Right kidney (tissue), 1 donor: Measurements from ENCODE around the gene SQSTM1.

Experiments
- DNase-seq: peaks from one replicate; pipeline ENCODE4 v3.0.0-alpha.2; 2016

The SQSTM1 gene

DNA sequence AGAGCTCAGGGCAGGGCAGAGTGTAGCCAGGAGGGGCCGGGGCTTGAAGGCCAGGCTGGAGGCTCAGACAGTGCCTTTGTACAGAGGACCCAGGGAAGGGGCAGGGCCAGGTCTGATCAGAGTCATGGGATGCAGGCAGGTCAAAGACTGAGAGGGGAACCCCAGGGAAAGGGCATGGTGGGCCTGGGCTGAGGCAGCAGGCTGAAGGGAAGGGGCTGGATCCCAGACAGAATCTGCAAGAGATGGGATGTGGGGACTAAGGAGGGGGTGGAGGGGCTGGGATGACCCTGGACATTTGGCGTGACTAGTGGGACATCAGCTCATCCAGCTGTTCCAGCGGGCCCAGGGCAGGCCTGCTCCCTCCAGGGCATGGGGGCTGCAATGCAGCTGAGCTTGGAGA lies 53.4 kb downstream of the SQSTM1 start:
- no peak for DNase-seq

DNA sequence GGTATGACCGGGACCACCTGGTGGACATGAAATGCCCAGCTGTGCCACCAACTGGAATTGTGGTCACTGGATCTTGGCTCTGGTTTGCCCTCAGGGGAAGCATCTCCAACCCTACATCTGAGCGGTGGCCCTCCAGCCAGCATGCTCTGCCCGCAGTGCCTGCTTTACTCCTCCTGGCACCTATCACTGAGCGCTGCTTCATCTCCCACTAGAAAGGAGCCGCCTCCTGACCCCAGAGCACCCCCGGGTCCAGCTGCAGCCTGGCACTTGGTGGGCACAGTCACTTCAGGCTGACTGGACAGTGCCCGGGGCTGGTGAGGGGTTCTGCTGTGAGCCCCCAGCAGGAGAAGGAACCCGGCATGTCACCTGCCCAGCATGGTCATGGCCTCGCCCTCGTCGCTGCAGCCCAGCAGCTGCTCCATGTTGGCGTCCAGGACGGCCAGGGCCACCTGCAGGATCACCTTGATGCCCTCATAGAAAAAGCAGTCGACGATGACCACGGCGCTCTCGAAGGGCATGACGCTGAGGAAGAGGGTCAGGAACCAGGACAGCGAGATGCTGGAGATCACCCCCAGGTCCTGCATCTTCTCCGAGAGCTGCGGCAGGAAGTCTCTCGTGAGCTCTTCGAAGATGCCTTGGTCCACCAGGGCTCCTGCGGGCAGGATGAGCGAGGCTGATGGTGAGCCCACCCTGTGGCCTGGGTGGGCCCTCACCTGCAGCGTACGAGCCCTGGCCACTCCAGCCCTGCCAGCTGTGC lies 54.0 kb downstream of the SQSTM1 start:
- no peak for DNase-seq

DNA sequence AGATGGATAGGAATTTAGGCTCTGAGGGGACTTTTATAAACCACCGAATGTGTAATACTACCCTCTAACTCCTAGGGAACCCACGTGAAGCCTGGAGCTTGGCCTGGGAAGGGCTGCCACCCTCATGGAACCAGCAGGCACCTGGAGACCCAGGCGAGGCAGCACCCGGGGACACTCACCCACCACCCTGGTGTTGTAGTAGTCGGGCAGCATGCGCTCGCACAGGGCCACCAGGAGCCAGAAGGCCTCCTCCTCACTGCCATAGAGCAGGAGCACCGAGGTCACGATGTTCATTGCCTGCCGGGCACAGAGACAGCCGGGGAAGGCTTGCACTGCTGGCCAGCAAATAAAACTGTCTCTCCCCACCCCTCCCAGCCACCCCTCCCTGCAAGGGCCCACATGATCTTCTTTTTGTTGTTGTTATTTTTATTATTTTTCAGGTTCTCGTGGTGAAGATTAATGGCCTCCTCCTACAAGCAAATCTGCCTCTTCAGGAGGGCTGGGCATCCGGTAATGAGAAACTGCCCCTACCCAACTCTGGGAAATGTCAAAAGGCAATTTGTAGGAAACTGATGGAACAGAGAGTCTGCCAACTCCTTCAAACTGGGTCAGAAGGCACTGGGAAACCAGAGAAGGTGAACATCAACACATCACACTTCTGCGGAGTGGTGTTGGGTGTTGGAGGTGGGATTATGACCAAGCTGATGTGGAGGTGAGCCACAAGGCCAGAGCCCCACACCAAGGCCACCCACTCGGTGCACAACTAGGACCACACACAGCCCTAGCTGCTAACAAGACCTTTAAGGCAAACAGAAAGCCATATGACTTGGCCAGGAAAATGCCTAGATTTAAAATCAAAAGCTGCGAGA lies 55.3 kb downstream of the SQSTM1 start:
- DNase-seq = no peak

DNA sequence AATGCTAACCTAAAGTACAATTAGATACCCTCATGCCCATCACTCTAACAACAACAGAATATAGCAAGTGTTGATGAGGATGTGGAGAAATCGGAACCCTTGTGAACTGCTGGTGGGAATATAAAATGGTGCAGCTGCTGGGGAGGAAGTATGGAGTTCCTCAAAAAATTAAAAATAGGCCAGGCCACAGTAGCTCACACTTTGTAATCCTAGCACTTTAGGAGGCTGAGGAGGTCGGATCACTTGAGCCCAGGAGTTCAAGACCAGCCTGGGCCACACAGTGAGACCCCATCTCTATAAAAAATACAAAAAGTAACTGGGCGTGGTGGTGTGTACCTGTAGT lies 55.9 kb downstream of the SQSTM1 start:
- DNase-seq = no peak

DNA sequence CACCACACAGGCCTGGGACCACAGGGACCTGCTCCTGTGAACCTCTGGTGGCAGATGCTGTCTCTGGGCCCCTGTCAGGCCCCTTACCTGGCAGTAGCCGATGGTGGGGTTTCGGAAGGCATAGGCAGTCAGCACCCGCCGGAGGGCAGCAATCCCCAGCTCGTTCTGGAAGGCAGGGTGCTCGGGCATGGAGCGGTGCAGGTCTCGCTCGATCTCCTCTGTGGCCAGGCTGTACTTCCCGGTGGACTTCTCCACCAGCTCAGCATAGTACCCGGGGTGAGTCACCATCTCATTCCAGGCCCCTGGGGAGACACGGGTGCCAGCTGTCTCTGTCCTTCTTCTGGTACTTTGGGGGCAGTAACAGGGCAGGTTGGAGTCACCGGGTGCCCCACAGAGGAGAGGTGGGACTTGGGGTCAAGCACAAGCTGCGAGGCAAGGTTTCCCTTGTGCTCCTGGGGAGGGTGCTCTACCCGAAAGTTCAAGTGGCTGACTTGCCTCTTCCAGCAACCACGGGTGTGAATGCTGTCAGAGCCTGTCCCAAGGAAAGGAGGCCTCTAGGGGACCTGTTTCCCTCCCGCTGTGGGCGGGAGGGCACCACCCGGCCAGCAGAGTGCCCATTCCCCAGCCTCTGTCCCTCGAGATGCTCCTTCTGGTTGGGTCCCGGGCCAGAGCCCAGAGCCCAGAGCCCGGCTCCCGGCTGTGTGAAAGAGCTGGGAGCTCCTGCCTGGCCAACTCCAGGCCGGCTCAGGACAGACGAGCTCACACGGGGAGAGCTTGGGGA lies 57.7 kb downstream of the SQSTM1 start:
- DNase-seq = no peak

DNA sequence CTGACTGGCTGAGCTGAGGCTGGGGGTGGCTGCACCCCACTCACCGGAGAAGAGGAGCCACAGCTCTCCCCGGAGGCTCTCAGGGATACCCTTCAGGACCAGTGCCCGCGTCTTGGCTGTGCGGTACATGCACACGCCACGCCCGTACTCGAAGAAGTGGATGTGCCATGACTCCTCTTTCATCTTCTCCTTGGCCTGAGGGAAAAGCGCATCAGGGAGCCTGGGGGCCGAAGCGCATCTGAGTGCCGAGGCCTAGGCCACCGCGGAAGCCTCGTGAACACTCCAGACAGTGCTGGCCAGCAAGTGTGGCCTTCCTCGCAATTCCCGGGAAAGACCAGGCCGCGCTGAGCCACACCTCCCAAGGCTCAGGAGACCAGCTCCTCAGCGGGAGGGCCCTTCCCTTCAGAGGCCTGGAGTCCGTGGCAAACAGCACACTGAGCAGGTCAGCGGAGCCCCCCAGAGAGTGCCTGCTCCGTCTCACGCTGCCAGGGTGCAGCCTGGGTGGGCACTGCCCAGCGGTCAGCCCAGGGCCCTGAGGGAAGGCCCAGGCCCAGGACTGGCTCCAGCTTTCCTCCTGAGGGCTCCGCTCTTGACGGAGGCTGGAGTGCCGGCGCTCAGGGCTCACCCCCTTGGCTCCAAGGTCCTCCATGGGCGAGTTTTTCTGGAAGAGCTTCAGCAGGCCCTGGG lies 58.4 kb downstream of the SQSTM1 start:
- no peak for DNase-seq

DNA sequence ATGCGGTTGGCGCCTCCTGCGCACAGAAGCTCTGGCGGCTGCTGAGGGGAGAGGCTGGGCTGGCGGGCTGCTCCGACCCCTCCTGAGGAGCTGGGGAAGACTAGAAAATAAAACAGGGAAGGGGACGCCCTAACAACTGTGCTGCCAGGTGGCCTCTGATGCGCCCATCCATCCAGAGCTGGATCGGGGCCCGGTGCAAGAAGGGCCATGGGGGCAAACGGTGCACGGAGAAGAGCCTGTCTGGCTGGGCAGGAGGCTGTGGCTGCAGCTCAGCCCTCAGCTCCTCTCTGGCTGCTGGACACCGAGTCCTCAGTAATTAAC lies 58.9 kb downstream of the SQSTM1 start:
- no peak for DNase-seq

DNA sequence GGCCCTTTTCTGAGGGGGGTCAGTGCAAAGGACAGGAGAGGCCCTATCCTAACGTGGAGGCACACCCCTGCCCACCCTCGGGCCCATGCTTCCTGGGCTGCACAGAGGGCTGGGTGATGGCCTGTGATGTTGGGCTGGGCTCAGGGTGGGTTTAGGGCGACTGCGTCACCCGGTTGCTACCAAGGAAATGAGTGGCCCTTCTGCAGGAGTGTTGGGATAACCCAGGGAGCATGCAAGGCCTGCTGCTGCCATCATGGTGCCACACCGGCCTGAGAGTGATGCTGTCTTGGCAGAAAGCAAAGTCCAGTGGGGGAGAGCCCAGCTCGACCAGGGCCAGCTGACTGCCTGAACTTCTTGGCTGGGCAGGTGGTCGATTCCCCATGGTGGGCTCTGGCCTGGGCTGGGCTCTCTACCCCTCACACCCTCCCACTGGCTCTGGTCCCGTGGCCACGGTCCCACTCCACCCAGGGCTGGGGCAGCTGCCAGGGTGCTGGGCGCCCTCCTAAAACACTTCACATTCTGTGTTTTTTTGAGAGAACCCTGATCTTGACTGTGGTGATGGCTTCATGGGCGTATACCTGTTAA lies 59.5 kb downstream of the SQSTM1 start:
- DNase-seq = no peak

DNA sequence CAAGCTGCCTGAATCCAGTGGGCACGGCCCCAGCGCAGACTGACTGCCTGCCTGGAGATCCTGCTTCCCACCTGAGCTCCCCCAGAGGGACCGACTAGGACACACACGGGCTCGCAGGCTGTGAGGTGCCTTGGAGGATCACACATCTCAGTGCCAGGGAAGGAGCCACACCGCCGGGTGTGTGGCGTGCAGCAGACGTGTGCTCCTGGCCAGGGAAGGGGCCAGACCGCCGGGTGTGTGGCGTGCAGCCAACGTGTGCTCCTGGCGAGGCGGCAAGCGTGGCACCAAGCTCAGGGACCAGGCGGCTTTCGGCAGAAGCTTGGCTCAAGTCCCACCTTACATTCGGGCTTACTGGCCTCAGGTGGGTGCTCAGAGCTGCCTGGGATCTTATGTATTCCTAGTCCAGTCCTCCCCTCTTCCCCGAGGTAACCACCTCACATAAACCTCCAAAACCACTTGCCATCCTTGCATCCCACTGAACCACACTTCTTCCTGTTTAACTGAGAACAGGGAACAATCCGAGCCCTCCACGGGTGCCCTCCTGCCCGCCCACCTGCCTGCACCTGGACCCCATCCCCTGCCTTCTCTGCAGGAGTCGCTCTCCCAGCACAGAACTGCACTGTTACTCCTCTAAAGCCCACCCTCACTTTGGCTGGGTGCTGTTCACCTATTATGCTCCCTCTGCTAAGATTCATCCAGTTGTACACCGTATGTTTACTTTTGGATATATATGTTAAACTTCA lies 60.3 kb downstream of the SQSTM1 start:
- DNase-seq = no peak

DNA sequence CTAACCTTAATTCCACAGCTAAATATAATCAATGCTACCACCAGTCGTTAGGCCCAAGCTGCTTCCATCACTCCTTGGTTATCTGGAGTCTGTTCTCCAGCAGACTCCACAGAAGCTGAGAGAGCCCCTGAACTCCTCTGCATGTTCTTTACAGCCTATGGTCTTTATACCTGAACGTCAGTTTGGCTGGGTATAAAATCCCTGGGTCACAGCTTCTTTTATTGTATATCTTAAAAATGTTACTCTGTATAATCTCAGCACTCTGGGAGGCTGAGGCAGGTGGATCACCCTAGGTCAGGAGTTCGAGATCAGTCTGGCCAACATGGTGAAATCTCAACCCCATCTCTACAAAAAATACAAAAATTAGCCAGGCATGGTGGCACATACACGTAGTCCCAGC lies 61.6 kb downstream of the SQSTM1 start:
- no peak for DNase-seq

DNA sequence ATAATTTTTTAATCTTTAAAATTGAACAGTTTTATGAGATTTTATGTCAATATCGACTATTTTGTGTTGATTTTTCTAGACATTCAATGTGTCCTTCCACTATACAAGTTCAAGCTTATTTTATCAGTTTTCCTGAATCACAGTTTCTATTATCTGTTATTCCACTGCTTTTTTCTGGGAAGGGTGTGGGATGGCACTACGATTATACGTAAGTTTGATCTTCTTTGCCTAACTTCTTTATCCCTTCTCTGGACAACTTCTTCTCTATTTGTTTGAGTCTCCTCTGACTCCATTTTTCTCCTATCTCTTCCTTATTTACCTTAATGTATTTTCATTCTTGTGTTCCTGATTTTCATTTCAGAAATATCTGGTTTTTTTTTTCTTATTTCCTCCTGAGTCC lies 62.5 kb downstream of the SQSTM1 start:
- DNase-seq = no peak

DNA sequence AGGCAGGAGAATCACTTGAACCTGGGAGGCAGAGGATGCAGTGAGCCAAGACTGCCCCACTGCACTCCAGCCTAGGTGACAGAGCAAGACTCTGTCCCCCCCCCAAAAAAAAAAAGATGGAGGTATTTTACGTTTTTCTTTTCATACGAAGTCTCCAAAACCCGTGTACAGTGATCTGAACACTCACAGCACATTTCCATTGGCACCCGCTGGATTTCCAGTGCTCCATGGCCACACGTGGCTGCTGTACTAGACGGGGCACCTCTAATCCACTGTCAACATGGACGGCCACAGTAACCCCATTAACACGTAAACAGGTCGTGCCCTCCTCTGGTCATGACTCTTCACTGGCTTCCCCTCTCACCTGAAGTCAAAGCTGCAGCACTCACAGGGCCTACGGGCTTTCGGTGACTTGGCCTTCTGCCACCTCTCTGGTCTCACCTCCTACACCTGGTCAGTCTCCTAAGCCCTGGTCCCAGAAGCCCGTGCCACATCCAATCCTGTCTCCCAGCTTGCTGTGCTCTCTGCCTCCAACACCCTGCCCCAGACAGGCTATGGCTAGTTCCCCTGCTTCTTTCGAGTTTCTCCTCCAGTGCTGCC lies 64.9 kb downstream of the SQSTM1 start:
- DNase-seq = no peak

DNA sequence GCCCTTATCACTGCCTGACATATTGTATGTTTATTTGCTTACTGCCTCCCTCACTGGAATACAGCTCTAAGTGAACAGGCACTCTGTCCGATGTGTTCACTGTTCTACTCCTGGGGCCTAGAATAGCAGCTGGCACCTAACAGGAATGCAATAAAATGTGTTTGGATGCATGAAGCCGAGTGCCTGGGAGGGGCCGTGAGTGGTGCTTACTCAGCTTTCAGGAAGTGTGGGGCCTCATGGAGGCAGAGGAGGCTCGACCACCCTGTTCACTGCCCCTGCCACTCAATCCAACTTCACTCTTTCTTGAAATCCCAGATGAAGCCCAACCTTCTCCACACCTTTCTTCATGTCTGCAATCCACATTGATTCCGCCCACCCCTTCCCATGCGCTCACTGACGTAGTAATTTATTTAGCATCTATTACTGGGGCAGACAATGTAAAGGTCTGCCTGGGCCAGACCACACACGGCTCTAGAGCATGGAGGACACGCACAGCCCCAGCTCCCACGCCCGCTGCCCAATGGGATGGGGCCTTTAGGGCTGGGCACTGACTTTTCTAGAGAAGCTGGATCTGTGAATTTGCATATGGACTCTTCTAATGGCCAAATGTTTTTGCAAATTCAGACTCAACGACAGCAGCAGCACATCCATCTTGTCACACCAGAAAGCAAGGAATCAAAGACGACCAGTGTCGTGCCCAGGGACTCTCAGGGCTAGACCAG lies 65.6 kb downstream of the SQSTM1 start:
- DNase-seq = no peak

DNA sequence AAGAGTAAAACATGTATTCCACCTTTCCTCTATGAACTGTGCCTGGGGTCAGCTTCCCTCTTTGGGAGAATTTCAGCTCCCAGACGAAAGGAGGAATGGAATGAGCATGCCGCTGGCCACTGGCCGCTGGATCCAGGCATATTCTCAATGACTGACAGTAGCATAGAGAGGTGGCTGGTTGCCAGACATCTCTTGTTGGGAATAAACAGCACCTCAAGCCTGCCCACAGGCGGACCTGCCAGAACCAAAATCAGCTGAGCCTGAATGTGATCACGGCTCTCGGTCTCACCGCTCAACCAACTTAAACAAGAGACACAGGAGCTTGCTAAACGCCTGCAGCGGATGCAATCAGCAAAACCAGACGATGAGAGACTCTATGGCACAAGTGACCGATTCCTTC lies 66.4 kb downstream of the SQSTM1 start:
- DNase-seq = no peak
